KBM-7 (cell line): Measurements from ENCODE around the gene YIPF6.
"Not testable (repeated sequence)": the region's sequence is repeated elsewhere in the genome, so short reads cannot be mapped to it uniquely, and the experiment has no call there.

ENCODE experiments used
- DNase-seq: peaks from one replicate; pipeline ENCODE4 v3.0.0-alpha.2; 2015
- in situ Hi-C: fragments of 300-500 bp; cut with MboI; formaldehyde crosslinking; loops from 2 replicates; pipeline ENCODE4 v1.14.3; 2020; ENCODE audit warnings: low sequenced_read_pairs, low pct_unique_long_range_greater_than_20kb, mixed read lengths

Gene YIPF6

GRCh38 chrX:68499543-68500504, 973 bp downstream of the YIPF6 start:
- DNase-seq, result no peak
- in situ Hi-C loops, result loop anchor here (25.0 kb wide), 1 partner anchor 212 kb away; no protein-coding TSS in a partner anchor

- in situ Hi-C loops, result loop anchor here (25.0 kb wide), 1 partner anchor 208 kb away; no protein-coding TSS in a partner anchor
- DNase-seq, result no peak
Measured at GRCh38 chrX:68503836-68504636, 5.2 kb downstream of the YIPF6 start.

- no peak for DNase-seq
- in situ Hi-C loops, result loop anchor here (25.0 kb wide), 1 partner anchor 206 kb away; no protein-coding TSS in a partner anchor
Measured at GRCh38 chrX:68506649-68507048, 7.8 kb downstream of the YIPF6 start.

- in situ Hi-C loops, result loop anchor here (25.0 kb wide), 1 partner anchor 204 kb away; no protein-coding TSS in a partner anchor
- no peak for DNase-seq
Measured at GRCh38 chrX:68508799-68509198, 9.9 kb downstream of the YIPF6 start.

GRCh38 chrX:68511255-68511654, 12.4 kb downstream of the YIPF6 start:
- in situ Hi-C loops, result loop anchor here (25.0 kb wide), 1 partner anchor 201 kb away; no protein-coding TSS in a partner anchor
- peak; percentile 59 for DNase-seq

GRCh38 chrX:68524680-68525079, 25.8 kb downstream of the YIPF6 start:
- DNase-seq, result not testable (repeated sequence)
- in situ Hi-C loops, result loop anchor here (25.0 kb wide), 1 partner anchor 188 kb away; no protein-coding TSS in a partner anchor

GRCh38 chrX:68532831-68533533, 34.1 kb downstream of the YIPF6 start:
- DNase-seq, result no peak
- in situ Hi-C loops, result no loop called here

GRCh38 chrX:68533656-68534055, 34.8 kb downstream of the YIPF6 start:
- in situ Hi-C loops, result no loop called here
- no peak for DNase-seq

- in situ Hi-C loops, result no loop called here
- DNase-seq, result no peak
Measured at GRCh38 chrX:68534691-68535090, 35.8 kb downstream of the YIPF6 start.

GRCh38 chrX:68536429-68536828, 37.6 kb downstream of the YIPF6 start:
- DNase-seq, result no peak
- in situ Hi-C loops, result no loop called here

- no peak for DNase-seq
- in situ Hi-C loops, result no loop called here
Measured at GRCh38 chrX:68536884-68537283, 38.0 kb downstream of the YIPF6 start.

- in situ Hi-C loops, result no loop called here
Measured at GRCh38 chrX:68550193-68550592, 51.3 kb downstream of the YIPF6 start.

GRCh38 chrX:68556036-68556435, 57.2 kb downstream of the YIPF6 start:
- DNase-seq, result no peak
- in situ Hi-C loops, result no loop called here

More at GRCh38 chrX:68550193-68550592, 51.3 kb downstream of the YIPF6 start:
- no peak for DNase-seq

- in situ Hi-C loops, result not testable (repeated sequence)
Measured at GRCh38 chrX:68557126-68557525, 58.3 kb downstream of the YIPF6 start.

GRCh38 chrX:68559905-68560304, 61.1 kb downstream of the YIPF6 start:
- in situ Hi-C loops, DNase-seq: not testable (repeated sequence)

More at GRCh38 chrX:68557126-68557525, 58.3 kb downstream of the YIPF6 start:
- DNase-seq, result not testable (repeated sequence)

GRCh38 chrX:68568136-68568535, 69.3 kb downstream of the YIPF6 start:
- no peak for DNase-seq
- in situ Hi-C loops, result no loop called here

- in situ Hi-C loops, result no loop called here
- DNase-seq, result no peak
Measured at GRCh38 chrX:68570598-68570997, 71.7 kb downstream of the YIPF6 start.

- in situ Hi-C loops, result no loop called here
- DNase-seq, result no peak
Measured at GRCh38 chrX:68571292-68571609, 72.4 kb downstream of the YIPF6 start.
